ENCODE results near the gene SLC30A7.
"Not testable (repeated sequence)": the region's sequence is repeated elsewhere in the genome, so short reads cannot be mapped to it uniquely, and the experiment has no call there.

The SLC30A7 gene

GRCh38 chr1:100895540-100896480 lies at the start of gene SLC30A7:
Gene SLC30A7, plus strand, starts transcription at chr1:100896090. Its CDS starts 173 bp downstream, at chr1:100896263.
- DNase-seq (ENCODE audit: low read depth in 3 of 3) = peak; percentile 94 to 99 (median 97)

- no peak for DNase-seq (ENCODE audit: low read depth in 3 of 3)
These were observed 48.4 kb upstream of the SLC30A7 start for GRCh38 chr1:100847361-100848082.

GRCh38 chr1:100851726-100852125 lies 44.2 kb upstream of the SLC30A7 start:
- DNase-seq (ENCODE audit: low read depth in 3 of 3) = no peak

GRCh38 chr1:100852976-100853375 lies 42.9 kb upstream of the SLC30A7 start:
- DNase-seq (ENCODE audit: low read depth in 3 of 3) = no peak

GRCh38 chr1:100855116-100855515 lies 40.8 kb upstream of the SLC30A7 start:
- DNase-seq (ENCODE audit: low read depth in 3 of 3) = not testable (repeated sequence)

- no peak for DNase-seq (ENCODE audit: low read depth in 3 of 3)
These were observed 35.4 kb upstream of the SLC30A7 start for GRCh38 chr1:100860397-100860991.

- no peak for DNase-seq (ENCODE audit: low read depth in 3 of 3)
These were observed 34.5 kb upstream of the SLC30A7 start for GRCh38 chr1:100861379-100861778.

- DNase-seq (ENCODE audit: low read depth in 3 of 3) = no peak
These were observed 33.3 kb upstream of the SLC30A7 start for GRCh38 chr1:100862591-100862990.

- no peak for DNase-seq (ENCODE audit: low read depth in 3 of 3)
These were observed 29.6 kb upstream of the SLC30A7 start for GRCh38 chr1:100866041-100866900.

- DNase-seq (ENCODE audit: low read depth in 3 of 3) = no peak
These were observed 29.0 kb upstream of the SLC30A7 start for GRCh38 chr1:100866901-100867206.

- no peak for DNase-seq (ENCODE audit: low read depth in 3 of 3)
These were observed 27.4 kb upstream of the SLC30A7 start for GRCh38 chr1:100868364-100868995.

- no peak for DNase-seq (ENCODE audit: low read depth in 3 of 3)
These were observed 25.9 kb upstream of the SLC30A7 start for GRCh38 chr1:100869996-100870395.

- no peak for DNase-seq (ENCODE audit: low read depth in 3 of 3)
These were observed 21.5 kb upstream of the SLC30A7 start for GRCh38 chr1:100874433-100874832.

- no peak for DNase-seq (ENCODE audit: low read depth in 3 of 3)
These were observed 20.7 kb upstream of the SLC30A7 start for GRCh38 chr1:100875228-100875627.

GRCh38 chr1:100876291-100876690 lies 19.6 kb upstream of the SLC30A7 start:
- DNase-seq (ENCODE audit: low read depth in 3 of 3) = no peak

GRCh38 chr1:100879422-100879821 lies 16.5 kb upstream of the SLC30A7 start:
- DNase-seq (ENCODE audit: low read depth in 3 of 3) = no peak

- DNase-seq (ENCODE audit: low read depth in 3 of 3) = no peak
These were observed 14.2 kb upstream of the SLC30A7 start for GRCh38 chr1:100881687-100882086.

GRCh38 chr1:100882698-100883097 lies 13.2 kb upstream of the SLC30A7 start:
- DNase-seq (ENCODE audit: low read depth in 3 of 3) = no peak

- no peak for DNase-seq (ENCODE audit: low read depth in 3 of 3)
These were observed 11.9 kb upstream of the SLC30A7 start for GRCh38 chr1:100883963-100884362.

GRCh38 chr1:100889007-100889406 lies 6.9 kb upstream of the SLC30A7 start:
- not testable (repeated sequence) for DNase-seq (ENCODE audit: low read depth in 3 of 3)

GRCh38 chr1:100889869-100890482 lies 5.9 kb upstream of the SLC30A7 start:
- DNase-seq (ENCODE audit: low read depth in 3 of 3) = not testable (repeated sequence)

Data from stimulated activated CD4-positive, alpha-beta T cell treated with anti-CD3 and anti-CD28 coated beads, TNF-alpha, amount 100 ng/mL, for 24 hours (primary cell).